HG03460 (cell line): ENCODE data around the gene ADAM21.
"Not testable (repeated sequence)": the region's sequence is repeated elsewhere in the genome, so short reads cannot be mapped to it uniquely, and the experiment has no call there.

ENCODE experiments used
- ATAC-seq: cut with Tn5 transposase; IDR thresholded peaks from one replicate; pipeline ENCODE4 v1.9.1; 2021; ENCODE audit not compliant: unreplicated experiment

Gene ADAM21

GRCh38 chr14:70477356-70478105, 25.6 kb downstream of the ADAM21 start:
- not testable (repeated sequence) for ATAC-seq

DNA sequence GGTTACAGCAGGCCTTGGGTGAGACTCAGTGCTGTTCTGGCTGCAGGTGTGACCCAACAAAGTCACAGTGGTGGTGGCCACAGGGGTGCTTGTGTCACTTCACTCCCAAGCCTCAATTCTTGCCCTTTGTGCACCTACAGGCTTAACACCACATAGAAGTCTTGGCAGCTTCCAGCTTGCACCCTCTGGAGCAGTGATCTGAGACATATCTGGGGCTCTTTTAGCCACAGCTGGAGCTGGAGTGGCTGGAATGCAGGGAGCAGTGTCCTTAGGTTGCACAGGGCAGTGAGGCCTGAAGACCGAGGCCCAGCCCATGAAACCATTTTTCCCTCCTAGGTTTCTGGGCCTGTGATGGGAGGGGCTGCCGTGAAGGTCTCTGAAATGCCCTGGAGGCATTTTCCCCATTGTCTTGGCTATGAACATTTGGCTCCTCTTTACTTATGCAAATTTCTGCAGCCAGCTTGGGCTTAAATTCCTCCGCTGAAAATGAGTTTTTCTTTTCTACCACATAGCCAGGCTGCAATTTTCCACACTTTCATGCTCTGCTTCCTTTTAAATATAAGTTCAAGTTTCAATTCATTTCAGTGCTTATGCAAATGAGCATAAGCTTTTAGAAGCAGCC, 37.7 kb downstream of the ADAM21 start:
- ATAC-seq, result no peak

GRCh38 chr14:70498191-70498590, 46.2 kb downstream of the ADAM21 start:
- no peak for ATAC-seq
